ENCODE measurements around the gene TNFRSF11A. TPM values are rescaled to one million over a fixed set of nuclear protein-coding genes. Genes with fewer than 3 reads are reported as not detected.

Gene TNFRSF11A
- total RNA-seq, 2 experiments from 2014 or later, result 3.1 to 3.5 TPM

GRCh38 chr18:62326646-62327348 is 1.7 kb downstream of the TNFRSF11A start:
- CTCF ChIA-PET, result interaction anchor here (1.0 to 1.7 kb wide), 2 partner anchors 76 to 100 kb away, joined by 3 to 6 read pairs; no protein-coding TSS in a partner anchor
- intact Hi-C loops (cut with micrococcal nuclease), result loop anchor here (2.0 to 10.0 kb wide), 3 partner anchors 70 to 628 kb away; partner anchors contain the start of gene PHLPP1
- Mint-ChIP-seq H3K36me3 (ENCODE audit: low read depth) (no peaks in the 10 kb centered on the region), H3K9me3 (no peaks in the 10 kb centered on the region), H3K27me3 (ENCODE audit: low read depth) (peaks cover 76% of the 10 kb centered on the region), H3K27ac (no peak overlapping the region), H3K4me1 (ENCODE audit: low read depth) (peaks cover 21% of the 10 kb centered on the region), H3K4me3 (peak overlapping the region; percentile 77)
- DNase-seq, result no peak

GRCh38 chr18:62327977-62328376 is 2.9 kb downstream of the TNFRSF11A start:
- CTCF ChIA-PET, result no interaction called here
- Mint-ChIP-seq H3K4me3 (no peak overlapping the region), H3K27ac (no peak overlapping the region), H3K4me1 (ENCODE audit: low read depth) (peaks cover 21% of the 10 kb centered on the region), H3K36me3 (ENCODE audit: low read depth) (no peaks in the 10 kb centered on the region), H3K9me3 (no peaks in the 10 kb centered on the region), H3K27me3 (ENCODE audit: low read depth) (peaks cover 76% of the 10 kb centered on the region)
- intact Hi-C loops (cut with micrococcal nuclease), result loop anchor here (2.0 to 10.0 kb wide), 3 partner anchors 69 to 627 kb away; partner anchors contain the start of gene PHLPP1
- DNase-seq, result no peak

- CTCF ChIA-PET, result interaction anchor here (0.9 to 1.5 kb wide), 4 partner anchors 21 to 147 kb away, joined by 3 to 5 read pairs (median 4); no protein-coding TSS in a partner anchor
- Mint-ChIP-seq H3K27ac (no peak overlapping the region), H3K4me1 (ENCODE audit: low read depth) (peaks cover 21% of the 10 kb centered on the region), H3K27me3 (ENCODE audit: low read depth) (peaks cover 67% of the 10 kb centered on the region), H3K9me3 (no peaks in the 10 kb centered on the region), H3K4me3 (no peak overlapping the region), H3K36me3 (ENCODE audit: low read depth) (no peaks in the 10 kb centered on the region)
- intact Hi-C loops (cut with micrococcal nuclease), result loop anchor here (10.0 kb wide), 2 partner anchors 386 to 626 kb away; partner anchors contain the start of gene PHLPP1
- no peak for DNase-seq
These were observed 3.7 kb downstream of the TNFRSF11A start for GRCh38 chr18:62328586-62329525.

- Mint-ChIP-seq H3K27ac (no peak overlapping the region), H3K9me3 (no peaks in the 10 kb centered on the region), H3K4me3 (no peak overlapping the region), H3K4me1 (ENCODE audit: low read depth) (peaks cover 19% of the 10 kb centered on the region), H3K27me3 (ENCODE audit: low read depth) (peaks cover 59% of the 10 kb centered on the region), H3K36me3 (ENCODE audit: low read depth) (no peaks in the 10 kb centered on the region)
- intact Hi-C loops (cut with micrococcal nuclease), result loop anchor here (10.0 kb wide), 2 partner anchors 385 to 625 kb away; partner anchors contain the start of gene PHLPP1
- CTCF ChIA-PET, result interaction anchor here (0.8 to 1.5 kb wide), 5 partner anchors 96 to 254 kb away, joined by 3 to 5 read pairs (median 4); no protein-coding TSS in a partner anchor
- peak; percentile 52 for DNase-seq
These were observed 4.8 kb downstream of the TNFRSF11A start for GRCh38 chr18:62329691-62330454.

- no peaks in the 10 kb centered on the region for H3K36me3 Mint-ChIP-seq (ENCODE audit: low read depth)
- H3K4me1 Mint-ChIP-seq (ENCODE audit: low read depth), result peaks cover 19% of the 10 kb centered on the region
- intact Hi-C loops (cut with micrococcal nuclease), result no loop called here
- DNase-seq, result no peak
- CTCF ChIA-PET, result interaction anchor here (1.1 kb wide), 1 partner anchor 253 kb away, joined by 4 read pairs; no protein-coding TSS in a partner anchor
- H3K9me3 Mint-ChIP-seq, result no peaks in the 10 kb centered on the region
- H3K27ac Mint-ChIP-seq, result no peak overlapping the region
- H3K4me3 Mint-ChIP-seq, result no peak overlapping the region
- H3K27me3 Mint-ChIP-seq (ENCODE audit: low read depth), result peaks cover 58% of the 10 kb centered on the region
These were observed 5.5 kb downstream of the TNFRSF11A start for GRCh38 chr18:62330650-62331049.

GRCh38 chr18:62331581-62332356 is 6.7 kb downstream of the TNFRSF11A start:
- Mint-ChIP-seq H3K27me3 (ENCODE audit: low read depth) (peaks cover 47% of the 10 kb centered on the region), H3K4me3 (no peak overlapping the region), H3K4me1 (ENCODE audit: low read depth) (peaks cover 13% of the 10 kb centered on the region), H3K27ac (no peak overlapping the region), H3K36me3 (ENCODE audit: low read depth) (no peaks in the 10 kb centered on the region), H3K9me3 (no peaks in the 10 kb centered on the region)
- CTCF ChIA-PET, result no interaction called here
- DNase-seq, result no peak
- intact Hi-C loops (cut with micrococcal nuclease), result no loop called here

GRCh38 chr18:62332431-62332830 is 7.3 kb downstream of the TNFRSF11A start:
- intact Hi-C loops (cut with micrococcal nuclease), result no loop called here
- CTCF ChIA-PET, result no interaction called here
- H3K27ac Mint-ChIP-seq, result no peak overlapping the region
- H3K9me3 Mint-ChIP-seq, result no peaks in the 10 kb centered on the region
- peaks cover 41% of the 10 kb centered on the region for H3K27me3 Mint-ChIP-seq (ENCODE audit: low read depth)
- H3K4me3 Mint-ChIP-seq, result no peak overlapping the region
- H3K4me1 Mint-ChIP-seq (ENCODE audit: low read depth), result peaks cover 13% of the 10 kb centered on the region
- DNase-seq, result no peak
- no peaks in the 10 kb centered on the region for H3K36me3 Mint-ChIP-seq (ENCODE audit: low read depth)

- H3K36me3 Mint-ChIP-seq (ENCODE audit: low read depth), result no peaks in the 10 kb centered on the region
- H3K4me3 Mint-ChIP-seq, result no peak overlapping the region
- H3K4me1 Mint-ChIP-seq (ENCODE audit: low read depth), result peaks cover 13% of the 10 kb centered on the region
- H3K27ac Mint-ChIP-seq, result no peak overlapping the region
- intact Hi-C loops (cut with micrococcal nuclease), result no loop called here
- peaks cover 35% of the 10 kb centered on the region for H3K27me3 Mint-ChIP-seq (ENCODE audit: low read depth)
- CTCF ChIA-PET, result no interaction called here
- DNase-seq, result no peak
- no peaks in the 10 kb centered on the region for H3K9me3 Mint-ChIP-seq
These were observed 8.0 kb downstream of the TNFRSF11A start for GRCh38 chr18:62332964-62333695.

GRCh38 chr18:62334120-62334519 is 9.0 kb downstream of the TNFRSF11A start:
- Mint-ChIP-seq H3K4me3 (no peak overlapping the region), H3K4me1 (ENCODE audit: low read depth) (peaks cover 13% of the 10 kb centered on the region), H3K9me3 (no peaks in the 10 kb centered on the region), H3K27ac (no peak overlapping the region), H3K27me3 (ENCODE audit: low read depth) (peaks cover 28% of the 10 kb centered on the region), H3K36me3 (ENCODE audit: low read depth) (no peaks in the 10 kb centered on the region)
- no peak for DNase-seq
- CTCF ChIA-PET, result interaction anchor here (0.7 kb wide), 1 partner anchor 87 kb away, joined by 3 read pairs; no protein-coding TSS in a partner anchor
- intact Hi-C loops (cut with micrococcal nuclease), result no loop called here

- CTCF ChIA-PET, result no interaction called here
- H3K27me3 Mint-ChIP-seq (ENCODE audit: low read depth), result peaks cover 15% of the 10 kb centered on the region
These were observed 10.4 kb downstream of the TNFRSF11A start for GRCh38 chr18:62335494-62335893.

GRCh38 chr18:62336618-62337017 is 11.5 kb downstream of the TNFRSF11A start:
- H3K4me1 Mint-ChIP-seq (ENCODE audit: low read depth), result peaks cover 8% of the 10 kb centered on the region
- no peak overlapping the region for H3K4me3 Mint-ChIP-seq
- H3K36me3 Mint-ChIP-seq (ENCODE audit: low read depth), result no peaks in the 10 kb centered on the region
- H3K27ac Mint-ChIP-seq, result no peak overlapping the region
- H3K9me3 Mint-ChIP-seq, result no peaks in the 10 kb centered on the region
- intact Hi-C loops (cut with micrococcal nuclease), result no loop called here
- CTCF ChIA-PET, result no interaction called here
- peaks cover 7% of the 10 kb centered on the region for H3K27me3 Mint-ChIP-seq (ENCODE audit: low read depth)
- DNase-seq, result no peak

More at GRCh38 chr18:62335494-62335893, 10.4 kb downstream of the TNFRSF11A start:
- intact Hi-C loops (cut with micrococcal nuclease), result no loop called here
- Mint-ChIP-seq H3K9me3 (no peaks in the 10 kb centered on the region), H3K36me3 (ENCODE audit: low read depth) (no peaks in the 10 kb centered on the region), H3K4me1 (ENCODE audit: low read depth) (peaks cover 8% of the 10 kb centered on the region), H3K27ac (no peak overlapping the region), H3K4me3 (no peak overlapping the region)
- DNase-seq, result no peak

All from activated naive CD4-positive, alpha-beta T cell treated with anti-CD3 and anti-CD28 coated beads for 36 hours (primary cell).